Neural cell (in vitro differentiated cells): ENCODE measurements around the gene TMC2. TPM values are rescaled to one million over a fixed set of nuclear protein-coding genes. Genes with fewer than 3 reads are reported as not detected.

Experiments
- H2AFZ ChIP-seq: fragments of 200-600, 300-800 bp; sonication (generic), shearing (Covaris generic); 2 replicates; pipeline ENCODE4 v1.6.0; 2014; ENCODE audit warnings: low read depth, mild to moderate bottlenecking, antibody characterized with exemption, low read length, moderate library complexity
- H3F3A ChIP-seq: fragments of 200-600 bp; shearing (Covaris generic); 2 replicates; pipeline ENCODE4 v1.6.1; 2016; ENCODE audit warnings: mild to moderate bottlenecking, moderate library complexity, mixed read lengths, antibody characterized with exemption, low read length; ENCODE audit not compliant: insufficient read depth, poor library complexity, severe bottlenecking
- H3K27ac ChIP-seq: fragments of 200-600, 300-800 bp; sonication (generic), shearing (Covaris generic); 2 replicates; pipeline ENCODE4 v1.5.1; 2014; ENCODE audit warnings: mild to moderate bottlenecking, low read length, moderate library complexity
- H3K27me3 ChIP-seq: fragments of 300-800, 200-600 bp; sonication (generic), shearing (Covaris generic); 2 replicates; pipeline ENCODE4 v1.6.0; 2014; ENCODE audit warnings: mild to moderate bottlenecking, low read depth, low read length, moderate library complexity; ENCODE audit not compliant: insufficient read depth
- H3K36me3 ChIP-seq: fragments of 300-800, 200-600 bp; sonication (generic), shearing (Covaris generic); 2 replicates; pipeline ENCODE4 v1.5.1; 2014; ENCODE audit warnings: mild to moderate bottlenecking, antibody characterized with exemption, low read length, moderate library complexity; ENCODE audit not compliant: insufficient read depth
- H3K4me2 ChIP-seq: fragments of 300-800, 200-600 bp; sonication (generic), shearing (Covaris generic); 2 replicates; pipeline ENCODE4 v1.6.0; 2014; ENCODE audit warnings: mild to moderate bottlenecking, low read length
- H3K4me3 ChIP-seq: fragments of 300-800, 200-600 bp; sonication (generic), shearing (Covaris generic); 2 replicates; pipeline ENCODE4 v1.5.1; 2014; ENCODE audit warnings: mild to moderate bottlenecking, low read length, moderate library complexity
- H3K79me2 ChIP-seq: fragments of 200-600 bp; shearing (Covaris generic); replicated peaks from 2 replicates; pipeline ENCODE4 v1.6.0; 2014; ENCODE audit warnings: mild to moderate bottlenecking, low read length, moderate library complexity; ENCODE audit not compliant: insufficient read depth
- H3K9ac ChIP-seq: fragments of 300-800, 200-600 bp; sonication (generic), shearing (Covaris generic); 2 replicates; pipeline ENCODE4 v1.6.1; 2016; ENCODE audit warnings: mild to moderate bottlenecking, low read length, mixed read lengths
- H3K9me2 ChIP-seq: fragments of 200-600 bp; shearing (Covaris generic); 2 replicates; pipeline ENCODE4 v1.6.1; 2016; ENCODE audit warnings: mild to moderate bottlenecking, low read length, mixed read lengths; ENCODE audit not compliant: insufficient read depth
- H3K9me3 ChIP-seq: fragments of 200-600, 300-800 bp; sonication (generic), shearing (Covaris generic); 2 replicates; pipeline ENCODE4 v1.6.1; 2016; ENCODE audit warnings: mild to moderate bottlenecking, mixed run types, low read length, moderate library complexity, mixed read lengths
- H4K20me1 ChIP-seq: fragments of 200-600 bp; shearing (Covaris generic); 2 replicates; pipeline ENCODE4 v1.6.1; 2016; ENCODE audit warnings: mild to moderate bottlenecking, mixed run types; ENCODE audit not compliant: insufficient read depth
- CTCF ChIP-seq: fragments of 450-650 bp; IDR thresholded peaks from 2 replicates; pipeline ENCODE4 v1.5.1; 2014; ENCODE audit warnings: antibody characterized with exemption, mild to moderate bottlenecking, moderate library complexity; ENCODE audit not compliant: poor library complexity, severe bottlenecking
- EP300 ChIP-seq: fragments of 450-650 bp; conservative IDR thresholded peaks from 2 replicates; pipeline ENCODE4 v1.6.1; 2014; ENCODE audit warnings: antibody characterized with exemption, mild to moderate bottlenecking, moderate library complexity; ENCODE audit not compliant: poor library complexity, severe bottlenecking
- EZH2 ChIP-seq: fragments of 200-600, 300-800 bp; shearing (Covaris generic), sonication (generic); IDR thresholded peaks from 2 replicates; pipeline ENCODE4 v1.6.1; 2014; ENCODE audit warnings: antibody characterized with exemption, low read length, borderline replicate concordance, mild to moderate bottlenecking; ENCODE audit not compliant: insufficient read depth, poor library complexity, severe bottlenecking
- MXI1 ChIP-seq: fragments of 450-650 bp; conservative IDR thresholded peaks from 2 replicates; pipeline ENCODE4 v1.6.1; 2014; ENCODE audit warnings: antibody characterized with exemption, mild to moderate bottlenecking; ENCODE audit not compliant: poor library complexity, severe bottlenecking
- POLR2AphosphoS5 ChIP-seq: IDR thresholded peaks from 2 replicates; pipeline ENCODE4 v1.6.1; 2012
- RAD21 ChIP-seq: fragments of 450-650 bp; conservative IDR thresholded peaks from 2 replicates; pipeline ENCODE4 v1.6.1; 2014; ENCODE audit warnings: antibody characterized with exemption, mild to moderate bottlenecking, moderate library complexity
- REST ChIP-seq: IDR thresholded peaks from 2 replicates; pipeline ENCODE4 v1.6.1; 2012; ENCODE audit warnings: borderline replicate concordance
- SMC3 ChIP-seq: fragments of 450-650 bp; conservative IDR thresholded peaks from 2 replicates; pipeline ENCODE4 v1.6.1; 2014; ENCODE audit warnings: antibody characterized with exemption, mild to moderate bottlenecking, moderate library complexity; ENCODE audit not compliant: poor library complexity
- TAF1 ChIP-seq: IDR thresholded peaks from 2 replicates; pipeline ENCODE4 v1.6.1; 2012; ENCODE audit warnings: low read depth
- polyA plus RNA-seq: library from polyadenylated mRNA; depleted of rRNA; stranded (reverse); fragments of >200 nt; gene quantifications from 2 replicates; pipeline ENCODE4 v1.2.3, GENCODE V29; 2014

TMC2 gene
- polyA plus RNA-seq, 1 donor from 2014 or later, result 0.11 TPM

- no peak overlapping the region for H2AFZ ChIP-seq
- H3K27me3 ChIP-seq, result no peaks in the 10 kb centered on the region
- H4K20me1 ChIP-seq, result no peaks in the 10 kb centered on the region
- no peaks in the 10 kb centered on the region for H3K79me2 ChIP-seq
- no peak overlapping the region for H3K4me2 ChIP-seq
- H3K9me3 ChIP-seq, result no peaks in the 10 kb centered on the region
- H3K36me3 ChIP-seq, result no peaks in the 10 kb centered on the region
- H3K9me2 ChIP-seq, result no peaks in the 10 kb centered on the region
- H3K27ac ChIP-seq, result no peak overlapping the region
- H3K9ac ChIP-seq, result no peak overlapping the region
- TF ChIP-seq SMC3 (no peak), RAD21 (no peak), REST (no peak), EP300 (no peak), POLR2AphosphoS5 (no peak)
- H3K4me3 ChIP-seq, result no peak overlapping the region
- H3F3A ChIP-seq, result no peaks in the 10 kb centered on the region
Observed at GRCh38 chr20:2612073-2612472, 75.7 kb downstream of the TMC2 start.

GRCh38 chr20:2616634-2617033 is 80.3 kb downstream of the TMC2 start:
- no peak overlapping the region for H2AFZ ChIP-seq
- H3K36me3 ChIP-seq, result no peaks in the 10 kb centered on the region
- no peak overlapping the region for H3K27ac ChIP-seq
- no peaks in the 10 kb centered on the region for H3K79me2 ChIP-seq
- H4K20me1 ChIP-seq, result no peaks in the 10 kb centered on the region
- H3K9me3 ChIP-seq, result peaks cover 3% of the 10 kb centered on the region
- H3F3A ChIP-seq, result no peaks in the 10 kb centered on the region
- H3K4me2 ChIP-seq, result no peak overlapping the region
- H3K9me2 ChIP-seq, result no peaks in the 10 kb centered on the region
- H3K27me3 ChIP-seq, result no peaks in the 10 kb centered on the region
- H3K4me3 ChIP-seq, result no peak overlapping the region
- TF ChIP-seq RAD21 (no peak), POLR2AphosphoS5 (no peak), SMC3 (no peak), CTCF (no peak), TAF1 (no peak), EZH2 (no peak), MXI1 (no peak), EP300 (no peak), REST (no peak)
- no peak overlapping the region for H3K9ac ChIP-seq
